Measurements from ENCODE around the gene MAGI2.

Gene MAGI2

GRCh38 chr7:78747592-78747991 is 705.9 kb downstream of the MAGI2 start:
- in situ Hi-C loops (cut with HindIII; ENCODE audit: low pct_ligation_motif_present, low sequenced_read_pairs) = no loop called here
- Histone ChIP-seq H3K27ac (no peak overlapping the region), H3K36me3 (replicated peaks) (no peaks in the 10 kb centered on the region), H3K4me3 (ENCODE audit: low read depth, low read length) (no peak overlapping the region), H3K27me3 (replicated peaks) (no peaks in the 10 kb centered on the region)
- TF ChIP-seq CTCF (IDR thresholded peaks at IDR 0.05; ENCODE audit: low read depth, low read length, missing control alignments) = no peak
- no peak for DNase-seq

GRCh38 chr7:78746301-78746700 is 707.2 kb downstream of the MAGI2 start:
- no peak for DNase-seq
- in situ Hi-C loops (cut with HindIII; ENCODE audit: low pct_ligation_motif_present, low sequenced_read_pairs) = no loop called here
- no peak for TF ChIP-seq CTCF (IDR thresholded peaks at IDR 0.05; ENCODE audit: low read depth, low read length, missing control alignments)

GRCh38 chr7:78742694-78743093 is 710.8 kb downstream of the MAGI2 start:
- no peak for DNase-seq
- no peak overlapping the region for H3K4me3 ChIP-seq (ENCODE audit: low read depth, low read length)
- H3K27ac ChIP-seq = no peak overlapping the region
- H3K36me3 ChIP-seq (replicated peaks) = no peaks in the 10 kb centered on the region
- in situ Hi-C loops (cut with HindIII; ENCODE audit: low pct_ligation_motif_present, low sequenced_read_pairs) = no loop called here
- no peak for TF ChIP-seq CTCF (IDR thresholded peaks at IDR 0.05; ENCODE audit: low read depth, low read length, missing control alignments)
- H3K27me3 ChIP-seq (replicated peaks) = no peaks in the 10 kb centered on the region

More at GRCh38 chr7:78746301-78746700, 707.2 kb downstream of the MAGI2 start:
- Histone ChIP-seq H3K27ac (no peak overlapping the region), H3K4me3 (ENCODE audit: low read depth, low read length) (no peak overlapping the region), H3K36me3 (replicated peaks) (no peaks in the 10 kb centered on the region), H3K27me3 (replicated peaks) (no peaks in the 10 kb centered on the region)

- Histone ChIP-seq H3K27ac (no peak overlapping the region), H3K4me3 (ENCODE audit: low read depth, low read length) (no peak overlapping the region), H3K27me3 (replicated peaks) (no peaks in the 10 kb centered on the region), H3K36me3 (replicated peaks) (no peaks in the 10 kb centered on the region)
- in situ Hi-C loops (cut with HindIII; ENCODE audit: low pct_ligation_motif_present, low sequenced_read_pairs) = no loop called here
- no peak for TF ChIP-seq CTCF (IDR thresholded peaks at IDR 0.05; ENCODE audit: low read depth, low read length, missing control alignments)
- no peak for DNase-seq
Observed at GRCh38 chr7:78736548-78736947, 716.9 kb downstream of the MAGI2 start.

- Histone ChIP-seq H3K27ac (no peak overlapping the region), H3K36me3 (replicated peaks) (no peaks in the 10 kb centered on the region), H3K27me3 (replicated peaks) (no peaks in the 10 kb centered on the region), H3K4me3 (ENCODE audit: low read depth, low read length) (no peak overlapping the region)
- no peak for DNase-seq
- in situ Hi-C loops (cut with HindIII; ENCODE audit: low pct_ligation_motif_present, low sequenced_read_pairs) = no loop called here
- no peak for TF ChIP-seq CTCF (IDR thresholded peaks at IDR 0.05; ENCODE audit: low read depth, low read length, missing control alignments)
Observed at GRCh38 chr7:78734626-78735025, 718.8 kb downstream of the MAGI2 start.

GRCh38 chr7:78720066-78720465 is 733.4 kb downstream of the MAGI2 start:
- Histone ChIP-seq H3K27me3 (replicated peaks) (no peaks in the 10 kb centered on the region), H3K4me3 (ENCODE audit: low read depth, low read length) (no peak overlapping the region), H3K27ac (no peak overlapping the region), H3K36me3 (replicated peaks) (no peaks in the 10 kb centered on the region)
- no peak for TF ChIP-seq CTCF (IDR thresholded peaks at IDR 0.05; ENCODE audit: low read depth, low read length, missing control alignments)
- in situ Hi-C loops (cut with HindIII; ENCODE audit: low pct_ligation_motif_present, low sequenced_read_pairs) = no loop called here
- no peak for DNase-seq
